ENCODE measurements around the gene CTDP1.

CTDP1 gene

GRCh38 chr18:79770826-79771225 is 91.2 kb downstream of the CTDP1 start:
- DNase-seq: no peak

DNA sequence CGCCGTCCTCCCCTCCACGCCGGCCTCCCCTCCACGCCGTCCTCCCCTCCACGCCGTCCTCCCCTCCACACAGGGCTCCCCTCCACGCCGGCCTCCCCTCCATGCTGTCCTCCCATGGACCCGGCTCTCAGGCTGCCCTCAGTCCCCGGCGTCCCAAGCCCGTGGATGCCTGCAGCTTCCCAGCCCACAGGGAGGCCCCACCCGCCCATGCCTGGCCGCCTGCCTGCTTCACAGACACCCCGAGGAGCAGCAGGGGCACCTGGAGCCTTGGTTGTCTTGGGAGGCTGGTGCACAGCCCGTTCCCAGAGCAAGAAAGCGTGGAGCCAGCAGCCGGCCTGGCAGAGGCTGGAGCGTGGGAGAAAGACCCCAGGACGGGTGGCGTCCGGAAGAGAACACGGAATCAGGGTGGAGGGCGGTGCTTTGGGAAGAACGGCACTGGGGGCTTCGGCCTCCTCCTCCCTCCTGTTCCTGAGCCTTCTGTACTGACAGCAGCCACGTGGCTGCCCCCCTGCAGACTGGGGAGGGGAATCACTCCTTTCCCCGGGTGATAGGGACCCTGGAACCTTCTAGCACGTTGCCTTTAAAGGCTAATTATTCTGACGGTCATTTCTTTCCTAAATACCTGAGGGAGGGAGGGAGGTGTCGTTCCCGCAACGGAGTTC is 92.0 kb downstream of the CTDP1 start:
- no peak for DNase-seq

DNA sequence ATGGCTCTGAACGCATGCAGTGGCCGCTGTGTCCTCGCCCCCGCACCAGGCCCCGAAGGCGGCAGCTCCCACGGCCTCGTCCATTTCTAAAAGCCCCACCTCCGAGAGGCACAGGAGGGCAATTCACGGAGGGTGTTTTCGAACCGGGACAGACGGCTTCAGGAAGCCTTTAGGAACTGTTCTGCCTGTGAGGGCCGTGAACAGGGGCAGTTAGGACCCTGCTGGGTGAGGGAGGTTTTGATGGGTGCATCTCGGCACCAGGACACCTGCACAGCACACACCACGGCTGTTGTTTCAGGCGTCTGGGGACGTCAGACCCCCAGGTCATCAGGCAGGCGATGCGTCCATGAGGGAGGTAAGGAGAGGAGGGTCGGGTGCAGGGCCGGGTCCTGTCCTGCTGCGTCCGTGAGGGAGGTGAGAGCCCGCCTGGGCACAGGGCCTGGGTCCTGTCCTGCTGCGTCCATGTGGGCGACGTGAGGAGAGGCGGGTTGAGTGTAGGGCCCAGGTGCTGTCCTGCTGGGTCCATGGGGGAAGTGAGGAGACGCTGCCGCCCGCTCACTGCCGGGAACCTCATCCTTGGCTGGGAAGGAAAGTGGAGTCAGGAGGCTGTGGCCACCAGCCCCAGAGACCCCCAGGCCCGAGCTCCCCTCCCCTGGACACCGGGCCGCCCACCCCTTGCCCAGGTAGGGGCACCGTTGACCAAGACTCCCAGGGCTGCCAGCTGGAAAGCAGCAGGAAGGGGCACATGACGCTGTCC is 92.7 kb downstream of the CTDP1 start:
- DNase-seq: no peak

DNA sequence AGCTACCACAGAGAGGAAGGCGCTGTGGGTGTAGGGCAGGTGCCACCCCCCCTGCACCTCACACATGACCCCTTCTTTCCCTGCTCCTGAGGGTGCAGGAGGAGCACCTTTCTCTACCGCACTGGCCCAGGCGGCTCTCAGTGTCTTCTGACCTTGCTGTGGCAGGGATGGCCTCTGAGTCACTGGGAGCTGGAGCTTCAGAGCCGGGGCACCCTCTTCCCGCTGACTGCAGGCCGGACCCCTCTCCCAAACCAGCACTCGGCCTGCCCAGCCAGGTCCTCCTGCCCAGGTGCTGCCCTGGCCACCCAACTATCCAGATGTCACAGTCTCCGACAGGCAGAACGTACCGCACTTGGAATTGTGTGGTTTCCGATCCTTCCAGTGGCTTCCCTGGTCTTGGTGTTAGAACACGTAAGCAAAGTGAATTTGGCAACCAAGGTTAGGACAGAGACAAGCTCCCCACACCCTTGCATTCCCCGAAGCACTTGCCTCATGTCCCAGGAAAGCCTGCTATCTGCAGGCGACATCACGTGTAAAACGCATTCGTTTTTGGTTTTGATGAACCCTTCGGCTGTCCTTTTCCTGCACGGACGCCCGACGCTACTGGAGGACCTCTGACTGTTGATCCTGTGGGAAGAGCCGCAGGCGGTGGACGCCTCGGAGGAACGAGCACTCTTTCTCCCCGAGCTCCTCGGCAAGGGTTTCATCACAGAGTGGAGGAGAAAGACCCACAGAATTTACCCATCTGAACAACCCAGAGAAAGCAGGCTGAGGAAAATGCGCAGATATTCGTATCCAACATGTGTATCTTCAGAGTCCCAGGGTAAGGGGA is 93.5 kb downstream of the CTDP1 start:
- DNase-seq: no peak

DNA sequence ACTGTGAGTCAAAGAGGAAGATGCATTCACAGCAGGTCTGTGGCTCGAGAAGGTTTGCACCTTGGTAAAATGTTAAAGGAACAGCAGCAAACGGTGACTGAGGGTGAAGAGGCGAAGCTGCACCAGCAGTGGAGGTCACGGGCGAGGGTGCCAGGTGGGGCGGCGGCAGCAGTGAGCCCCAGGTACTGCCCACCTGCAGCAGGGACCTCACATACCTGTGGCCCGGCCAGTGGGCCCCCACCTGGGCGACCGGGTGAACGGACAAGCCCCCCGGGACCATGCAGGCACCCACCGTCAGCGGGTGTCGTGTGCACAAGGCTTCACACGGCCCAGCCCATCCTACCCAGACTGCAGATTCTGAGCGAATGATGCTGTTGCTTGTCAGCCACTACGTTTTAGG is 94.5 kb downstream of the CTDP1 start:
- no peak for DNase-seq

DNA sequence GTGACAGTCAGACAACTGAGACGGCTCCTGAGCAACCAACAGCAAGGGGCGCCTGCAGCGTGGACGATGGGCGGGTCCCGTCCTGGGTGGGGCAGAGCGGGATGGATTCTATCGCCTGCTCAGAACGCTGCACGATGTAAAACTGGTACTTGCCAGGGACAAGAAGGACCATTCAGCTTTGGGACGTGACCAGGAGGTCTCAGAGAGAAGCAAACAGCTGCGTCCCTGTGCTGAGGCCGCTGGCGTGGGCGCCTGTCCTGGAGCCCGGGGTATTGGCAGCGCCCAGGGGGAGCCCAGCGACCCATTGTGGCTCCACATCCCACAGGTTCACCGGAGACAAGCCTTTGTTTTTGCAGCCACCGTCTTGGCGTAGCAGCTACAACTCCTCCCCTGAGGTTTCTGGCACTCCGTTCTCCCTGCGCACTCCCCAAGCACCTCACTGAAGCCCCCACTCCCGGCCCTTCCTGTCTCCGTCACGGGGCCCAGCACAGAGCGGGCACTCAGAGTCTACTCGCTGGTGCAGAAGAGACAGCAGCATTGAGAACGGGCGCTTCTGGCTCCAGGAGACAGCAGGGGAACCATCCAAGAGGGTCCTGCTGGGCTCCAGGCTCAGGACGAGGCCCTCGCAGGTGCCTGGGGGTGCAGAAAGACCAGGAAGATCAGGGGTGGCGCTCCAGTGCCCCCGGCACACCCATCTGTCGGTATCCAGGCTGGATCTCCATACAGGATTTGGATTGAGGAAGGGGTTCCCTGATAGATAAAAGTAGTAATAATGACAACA is 96.0 kb downstream of the CTDP1 start:
- no peak for DNase-seq

- DNase-seq: no peak
These were observed 97.1 kb downstream of the CTDP1 start for GRCh38 chr18:79776674-79777073.

- no peak for DNase-seq
These were observed 98.7 kb downstream of the CTDP1 start for GRCh38 chr18:79778291-79778791.

DNA sequence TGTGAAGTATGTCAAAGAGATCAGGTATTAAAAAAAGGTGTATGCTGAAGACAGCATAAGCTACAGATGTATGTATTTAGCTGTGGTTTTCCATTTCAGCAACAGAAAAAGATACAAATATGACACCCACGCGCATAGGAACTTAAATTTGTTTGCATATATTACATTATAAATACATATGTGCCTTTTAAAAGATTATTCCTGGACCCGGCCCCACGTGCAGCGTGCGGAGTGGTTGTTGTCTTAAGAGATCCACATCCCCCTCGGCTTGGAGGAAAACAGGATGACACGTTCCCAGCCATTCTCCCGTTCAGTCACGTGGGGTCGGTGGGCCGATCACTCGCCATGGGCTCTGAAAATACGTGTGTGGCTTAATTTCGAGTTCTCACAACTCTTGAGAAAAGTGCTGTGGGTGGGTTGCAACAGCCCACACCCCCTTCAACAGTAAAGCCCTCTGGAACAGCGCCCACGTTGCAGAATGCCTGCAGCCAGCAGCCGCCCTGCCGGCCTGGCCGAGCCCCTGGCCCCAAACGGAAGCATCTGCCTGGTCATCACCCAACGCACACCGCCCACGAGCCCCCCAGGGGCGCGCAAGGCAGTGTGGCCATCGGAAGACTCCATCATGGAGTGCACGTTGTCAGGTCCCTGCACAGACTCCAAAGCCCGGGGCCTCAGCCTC is 99.6 kb downstream of the CTDP1 start:
- no peak for DNase-seq

- no peak for DNase-seq
These were observed 100.1 kb downstream of the CTDP1 start for GRCh38 chr18:79779700-79780190.

- no peak for DNase-seq
These were observed 100.9 kb downstream of the CTDP1 start for GRCh38 chr18:79780547-79780946.

DNA sequence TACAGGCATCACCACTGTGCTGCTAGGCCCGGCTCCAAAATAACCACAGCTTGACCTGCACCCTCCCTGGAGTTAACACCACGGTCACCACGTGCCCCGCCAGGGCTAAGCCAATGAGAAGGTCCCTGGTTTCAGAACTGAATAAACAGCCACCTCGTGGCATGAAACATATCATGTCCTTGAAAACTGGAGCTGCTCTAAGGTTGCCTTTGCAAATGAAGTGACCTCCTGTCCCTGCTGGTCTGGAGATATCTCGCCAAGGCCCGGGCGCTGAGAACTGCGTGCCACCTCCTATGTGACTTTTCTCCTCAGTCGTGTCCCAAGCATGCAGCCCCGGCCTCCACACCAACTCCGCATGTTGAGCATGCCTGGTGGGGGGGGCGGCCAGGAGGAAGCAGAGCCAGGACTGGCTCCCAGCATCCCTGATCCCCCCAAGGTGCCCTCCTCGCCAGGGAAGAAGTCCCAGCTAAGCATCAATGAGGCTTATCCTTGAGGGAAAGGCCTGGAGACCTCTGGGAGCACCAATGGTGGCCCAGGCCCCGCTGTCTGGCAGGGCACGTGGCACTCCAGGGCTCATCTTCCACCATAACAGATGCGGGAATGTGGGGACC is 101.8 kb downstream of the CTDP1 start:
- no peak for DNase-seq

DNA sequence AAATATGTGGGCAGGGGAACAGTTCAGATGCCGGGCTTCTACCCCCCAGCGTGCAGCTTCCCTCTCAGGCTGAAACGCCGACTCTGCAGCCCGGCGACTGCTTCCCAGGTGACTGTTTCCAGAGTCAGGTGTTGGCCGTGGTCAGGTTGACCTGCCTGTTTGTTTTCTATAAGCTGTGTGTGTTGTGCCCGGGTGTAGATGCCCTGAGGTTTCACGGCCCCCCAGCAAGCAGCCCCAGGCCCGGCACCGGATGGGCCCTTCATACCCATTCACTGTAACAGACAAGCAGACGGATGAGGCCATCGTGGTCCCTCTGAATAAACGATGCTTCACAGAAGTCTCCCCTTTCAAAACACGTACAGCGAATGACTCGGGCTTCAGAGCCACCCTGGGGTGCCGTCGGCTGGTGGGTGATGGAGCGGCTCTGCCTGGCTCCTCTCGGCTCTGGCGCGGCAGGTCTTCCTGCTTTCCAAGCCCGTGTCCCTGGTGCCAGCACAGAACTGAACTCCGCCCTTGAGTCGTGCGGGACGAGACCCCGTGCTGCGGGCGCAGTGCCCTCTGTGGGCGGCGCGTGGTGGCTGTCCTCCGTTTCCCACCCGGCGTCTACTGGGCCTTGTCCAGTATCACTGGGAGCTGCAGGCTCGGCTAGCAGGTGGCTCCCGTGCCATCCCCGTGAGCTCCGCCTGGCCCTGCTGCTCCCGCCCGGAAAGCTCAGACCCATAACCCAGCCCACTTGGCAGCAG is 103.1 kb downstream of the CTDP1 start:
- no peak for DNase-seq

- DNase-seq: no peak
These were observed 104.7 kb downstream of the CTDP1 start for GRCh38 chr18:79784071-79784913.

DNA sequence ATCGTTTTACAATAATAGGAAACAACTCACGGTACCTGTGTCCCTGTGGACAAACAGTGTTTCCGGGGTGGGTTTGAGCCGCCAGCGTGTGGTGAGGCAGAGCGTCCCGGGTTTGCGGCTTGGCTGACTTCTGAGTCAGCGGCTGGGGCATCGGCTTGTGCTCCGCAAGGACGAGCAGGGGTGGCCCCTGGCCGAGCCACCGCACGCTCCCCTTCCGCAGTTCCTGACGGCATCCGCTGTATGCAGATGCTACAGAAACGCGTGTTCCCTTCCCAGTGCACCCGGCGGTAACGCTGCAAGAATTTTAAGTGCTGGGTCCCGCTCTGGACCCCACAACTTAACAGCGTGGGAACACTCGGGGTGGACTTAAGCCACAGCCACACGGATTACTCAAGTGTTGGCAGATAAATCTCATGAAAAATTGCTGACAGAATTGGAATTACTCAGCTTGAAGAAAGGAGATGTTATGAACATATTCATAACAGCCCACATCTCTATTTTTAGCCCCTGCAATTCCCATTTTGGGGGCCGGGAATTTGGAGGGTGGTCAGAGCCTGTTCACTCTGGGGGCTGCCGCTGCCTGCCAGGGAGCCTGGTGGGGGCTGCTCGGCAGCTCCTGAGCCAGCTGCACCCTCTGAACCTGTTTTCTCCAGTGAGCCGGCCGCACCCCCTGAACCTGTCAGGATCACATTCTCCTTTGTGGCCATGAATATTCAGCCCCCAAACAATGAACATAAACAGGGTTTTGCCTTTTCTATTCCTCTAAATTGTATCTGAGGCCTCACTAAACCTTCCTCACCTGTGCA is 105.6 kb downstream of the CTDP1 start:
- no peak for DNase-seq

- no peak for DNase-seq
These were observed 106.2 kb downstream of the CTDP1 start for GRCh38 chr18:79785831-79786230.

DNA sequence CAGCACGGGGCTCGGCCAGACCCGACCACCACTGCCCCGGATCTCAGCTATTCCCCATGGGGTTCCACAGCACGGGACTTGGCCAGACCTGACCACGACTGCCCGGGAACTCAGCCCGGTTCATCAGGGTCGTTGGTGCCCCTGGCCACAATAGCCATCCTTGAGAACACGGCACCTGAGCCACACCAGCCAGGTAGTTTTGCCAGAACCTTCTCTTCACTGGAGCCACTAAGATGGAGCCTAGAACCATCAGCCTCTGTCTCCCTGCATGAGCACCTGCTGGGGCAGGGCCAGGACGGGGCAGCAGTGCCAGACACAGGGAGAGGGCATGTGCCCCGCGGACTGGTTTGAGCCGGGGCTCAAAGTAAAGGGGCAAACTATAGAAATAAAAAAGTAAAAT is 106.7 kb downstream of the CTDP1 start:
- DNase-seq: no peak

- no peak for DNase-seq
These were observed 107.4 kb downstream of the CTDP1 start for GRCh38 chr18:79786786-79787526.

Measured in stimulated activated CD4-positive, alpha-beta T cell treated with anti-CD3 and anti-CD28 coated beads, Interleukin-4, amount 100 ng/mL, for 4 hours (primary cell).